ENCODE measurements around the gene PRRX2.

The PRRX2 gene

GRCh38 chr9:129637102-129637501 lies 28.3 kb upstream of the PRRX2 start:
- H3K27ac ChIP-seq: peak overlapping the region; percentile 36; the same call in 1 of the 2 replicates
- TF ChIP-seq CTCF (IDR thresholded peaks at IDR 0.05) (no peak), ZFX (IDR thresholded peaks at IDR 0.05; ENCODE audit: borderline replicate concordance) (no peak)

- no peak overlapping the region for H3K27ac ChIP-seq
- TF ChIP-seq ZFX (IDR thresholded peaks at IDR 0.05; ENCODE audit: borderline replicate concordance) (no peak), CTCF (IDR thresholded peaks at IDR 0.05) (no peak)
These were observed 27.6 kb upstream of the PRRX2 start for GRCh38 chr9:129637673-129638439.

- TF ChIP-seq ZFX (IDR thresholded peaks at IDR 0.05; ENCODE audit: borderline replicate concordance) (no peak), CTCF (IDR thresholded peaks at IDR 0.05) (no peak)
- H3K27ac ChIP-seq: no peak overlapping the region
These were observed 26.3 kb upstream of the PRRX2 start for GRCh38 chr9:129639034-129639630.

DNA sequence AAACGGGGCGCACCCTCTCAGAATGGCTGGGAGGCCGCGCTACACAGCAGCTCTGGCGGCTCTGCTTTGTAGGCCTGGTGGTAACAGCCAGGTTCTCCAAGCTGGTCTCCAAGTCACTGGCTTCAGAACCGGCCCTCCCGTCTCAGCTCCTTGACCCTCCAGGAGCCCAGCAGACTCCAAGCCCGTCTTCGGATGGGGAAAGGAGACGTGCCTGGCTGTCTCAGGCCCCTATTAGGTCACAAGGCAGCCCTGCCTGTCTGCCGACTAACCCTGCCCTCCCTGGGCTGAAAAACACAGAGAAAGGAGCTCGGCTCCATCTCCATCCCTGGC lies 25.7 kb upstream of the PRRX2 start:
- no peak overlapping the region for H3K27ac ChIP-seq
- TF ChIP-seq ZFX (IDR thresholded peaks at IDR 0.05; ENCODE audit: borderline replicate concordance): no peak
- TF ChIP-seq CTCF (IDR thresholded peaks at IDR 0.05): no peak

- peak overlapping the region; percentile 68 for H3K27ac ChIP-seq
- no peak for TF ChIP-seq ZFX (IDR thresholded peaks at IDR 0.05; ENCODE audit: borderline replicate concordance)
These were observed 25.2 kb upstream of the PRRX2 start for GRCh38 chr9:129640086-129640870.

DNA sequence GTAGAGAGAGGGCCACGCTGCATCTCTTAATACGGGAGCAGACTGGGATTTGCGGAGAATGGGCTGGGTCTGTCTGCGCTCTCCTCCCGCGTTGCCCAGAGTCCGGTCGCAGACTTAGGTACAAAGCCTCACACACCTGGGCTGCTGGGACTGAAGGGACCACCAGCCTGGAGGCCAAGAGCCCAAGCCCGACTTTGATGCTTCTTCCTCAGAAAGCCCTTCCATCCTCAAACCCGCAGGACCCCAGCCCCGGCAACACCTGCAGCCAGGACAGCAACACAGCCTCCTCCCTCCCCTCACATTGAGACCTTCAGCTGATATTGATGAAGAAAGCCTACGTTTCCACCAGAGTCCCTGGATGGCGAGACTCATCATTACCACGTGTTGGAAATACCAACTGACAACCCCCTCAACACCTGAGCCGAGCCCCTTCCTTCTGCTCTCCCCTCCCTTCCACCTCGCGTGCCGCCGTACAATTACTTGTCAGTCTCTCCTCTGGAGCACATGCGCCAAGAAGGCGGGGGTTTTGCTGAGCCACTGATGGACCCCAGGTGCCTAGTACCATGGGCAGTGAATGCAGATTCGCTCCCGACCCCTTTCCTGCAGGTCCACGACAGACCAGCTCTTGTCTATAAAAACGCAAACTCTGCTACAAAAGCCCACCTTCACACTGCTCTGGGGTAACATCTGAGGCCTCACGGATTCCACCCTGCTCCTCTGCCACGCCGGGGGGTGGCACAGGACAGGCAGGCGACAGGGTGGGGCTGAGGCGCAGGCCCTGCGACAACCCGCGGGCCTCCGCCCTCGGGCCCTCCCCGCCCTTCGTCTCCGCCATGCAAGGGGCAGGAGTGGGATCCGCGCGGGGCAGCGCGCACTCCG lies 24.3 kb upstream of the PRRX2 start:
- TF ChIP-seq ZFX (IDR thresholded peaks at IDR 0.05; ENCODE audit: borderline replicate concordance) (no peak), CTCF (IDR thresholded peaks at IDR 0.05) (no peak)
- peak overlapping the region; percentile 68 for H3K27ac ChIP-seq
